ENCODE measurements around the gene FOXC1.

The FOXC1 gene

DNA sequence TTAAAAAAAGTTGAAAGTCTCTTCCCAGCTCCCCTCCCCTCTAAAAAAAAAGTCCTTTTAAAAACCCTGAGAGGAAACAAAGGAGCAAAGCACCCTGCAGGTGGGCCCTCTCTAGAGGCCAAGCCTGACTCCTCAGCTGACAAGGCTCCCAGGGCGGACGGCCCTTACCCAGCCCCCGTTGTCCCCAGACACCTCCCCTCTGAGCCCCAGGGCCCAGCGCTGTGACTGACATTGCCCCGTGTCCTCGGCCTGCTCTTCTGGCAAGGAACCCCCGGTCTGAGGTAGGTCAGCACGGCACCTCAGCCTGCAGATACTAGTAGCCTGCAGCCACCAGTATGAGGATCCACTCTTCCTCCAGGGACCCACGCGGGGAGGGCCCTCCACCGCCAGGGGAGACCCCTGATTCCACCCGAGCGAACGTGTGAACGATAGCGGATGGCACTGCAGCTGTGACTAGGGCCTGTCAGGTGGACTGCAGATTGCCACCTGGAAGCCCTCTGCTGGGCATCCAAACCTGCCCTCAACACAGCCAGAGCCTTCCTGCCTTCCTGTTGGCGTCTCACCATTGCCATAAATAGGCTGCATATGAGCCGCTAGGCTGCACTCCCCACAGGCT is 34.2 kb downstream of the FOXC1 start:
- DNase-seq (ENCODE audit: low read depth in 2 of 2), result no peak

DNA sequence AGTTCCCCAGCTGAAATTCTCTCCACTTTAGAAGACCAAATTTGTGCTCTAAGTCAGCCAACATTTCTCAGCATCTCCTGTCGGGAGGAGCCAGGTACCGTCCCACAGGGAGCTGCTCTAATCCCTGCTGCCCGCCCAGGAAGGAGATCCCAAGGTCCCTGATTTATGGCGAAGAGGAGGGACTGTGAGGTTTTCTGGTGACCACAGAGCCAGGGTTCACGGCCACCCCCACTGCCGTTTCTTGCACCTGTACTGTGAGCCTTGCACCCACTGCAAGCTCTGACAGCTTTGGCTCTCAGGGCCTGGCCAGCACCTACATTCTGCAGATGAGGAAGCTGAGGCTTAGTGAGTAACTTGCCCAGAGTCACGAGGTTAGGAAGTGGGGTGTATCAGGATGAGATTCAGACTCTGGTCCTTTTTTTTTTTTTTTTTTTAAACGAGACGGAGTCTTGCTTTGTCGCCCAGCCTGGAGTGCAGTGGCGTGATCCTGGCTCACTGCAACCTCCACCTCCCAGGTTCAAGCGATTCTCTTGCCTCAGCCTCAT is 34.9 kb downstream of the FOXC1 start:
- DNase-seq (ENCODE audit: low read depth in 2 of 2), result no peak

DNA sequence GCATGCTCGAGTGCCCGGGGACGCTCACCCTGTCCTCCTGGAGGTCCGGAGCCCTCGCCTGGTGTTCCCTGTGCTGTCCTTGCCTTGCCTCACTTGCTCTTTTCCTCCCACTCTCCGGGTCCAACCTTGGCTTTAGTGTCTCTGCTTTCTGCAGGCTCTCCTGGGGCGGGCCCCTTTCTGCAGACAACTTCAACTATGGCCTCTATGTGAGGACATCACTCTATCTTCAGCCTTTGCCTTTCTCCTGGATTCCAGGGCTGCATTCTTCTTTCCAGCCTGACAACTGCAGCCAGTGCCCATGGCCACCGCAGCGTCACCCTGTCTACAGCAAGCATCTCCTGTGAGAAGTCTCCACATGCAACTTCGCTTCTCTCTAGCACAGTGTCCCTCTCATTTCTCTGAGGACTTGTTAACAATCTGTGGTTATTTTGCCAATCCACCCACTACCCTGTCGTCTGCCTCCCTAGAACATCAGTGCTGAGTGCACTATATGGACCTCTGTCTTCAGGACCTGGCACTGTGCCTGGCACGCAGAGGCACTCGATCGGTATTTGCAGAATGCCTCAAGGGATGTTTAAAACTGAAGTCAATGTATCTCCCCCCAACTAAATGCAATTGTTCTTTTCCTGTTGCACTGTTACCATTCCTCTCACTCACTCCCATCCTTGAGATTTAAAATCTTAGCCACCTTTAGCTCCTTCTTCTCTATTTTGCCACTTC is 35.9 kb downstream of the FOXC1 start:
- DNase-seq (ENCODE audit: low read depth in 2 of 2), result no peak

DNA sequence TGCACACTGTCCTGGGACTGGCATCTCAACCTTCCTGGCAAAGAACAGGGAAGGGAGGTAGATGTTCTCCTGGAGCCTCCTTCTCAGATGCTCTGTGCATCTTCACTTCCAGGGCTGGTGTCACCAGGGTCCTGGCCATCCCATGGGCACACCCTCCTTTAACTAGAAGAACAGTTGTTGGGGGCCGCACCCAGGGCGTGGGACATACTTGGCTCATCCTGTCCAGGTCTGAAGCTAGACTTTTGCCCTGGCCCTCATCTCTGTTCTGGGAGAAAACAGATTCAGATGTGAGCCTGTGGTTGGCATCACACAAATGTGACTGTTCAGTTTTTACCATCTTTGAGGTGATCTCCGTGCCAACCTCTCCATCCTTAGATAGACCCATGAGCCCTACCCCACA is 41.6 kb downstream of the FOXC1 start:
- DNase-seq (ENCODE audit: low read depth in 2 of 2), result no peak

DNA sequence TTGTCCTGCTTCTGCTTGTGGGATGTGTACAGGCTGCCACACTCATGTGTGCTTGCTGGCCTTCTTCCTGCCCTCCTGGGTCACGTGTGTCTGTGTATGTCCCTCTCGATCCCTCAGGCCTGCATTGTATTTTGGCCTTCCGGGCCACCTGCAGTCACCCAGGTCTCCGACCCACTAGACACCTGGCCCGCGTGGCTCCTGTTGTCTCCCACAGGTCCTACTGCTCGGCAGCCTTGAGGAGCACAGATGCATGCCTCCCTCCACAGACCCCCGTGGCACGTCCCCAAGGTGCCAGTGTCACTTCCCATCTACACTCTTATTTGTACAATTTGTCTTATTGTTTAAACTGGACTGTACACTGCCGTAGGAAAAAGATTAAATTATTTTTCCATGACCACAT is 43.1 kb downstream of the FOXC1 start:
- DNase-seq (ENCODE audit: low read depth in 2 of 2), result no peak

DNA sequence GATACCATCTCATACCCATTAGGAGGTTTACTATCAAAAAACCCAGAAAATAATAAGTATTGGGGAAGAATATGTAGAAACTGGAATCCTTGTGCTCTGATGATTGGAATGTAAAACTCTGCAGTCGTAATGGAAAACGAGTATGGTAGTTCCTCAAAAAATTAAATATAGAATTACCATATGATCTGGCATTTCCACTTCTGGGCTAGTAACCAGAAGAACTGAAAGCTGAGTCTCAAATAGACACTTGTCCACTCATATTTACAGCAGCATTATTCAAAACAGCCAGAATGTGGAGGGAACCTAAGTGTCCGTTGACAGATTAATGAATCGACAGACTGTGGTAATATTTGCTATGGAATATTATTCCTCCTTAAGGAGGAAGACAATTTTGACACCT is 44.3 kb downstream of the FOXC1 start:
- no peak for DNase-seq (ENCODE audit: low read depth in 2 of 2)

DNA sequence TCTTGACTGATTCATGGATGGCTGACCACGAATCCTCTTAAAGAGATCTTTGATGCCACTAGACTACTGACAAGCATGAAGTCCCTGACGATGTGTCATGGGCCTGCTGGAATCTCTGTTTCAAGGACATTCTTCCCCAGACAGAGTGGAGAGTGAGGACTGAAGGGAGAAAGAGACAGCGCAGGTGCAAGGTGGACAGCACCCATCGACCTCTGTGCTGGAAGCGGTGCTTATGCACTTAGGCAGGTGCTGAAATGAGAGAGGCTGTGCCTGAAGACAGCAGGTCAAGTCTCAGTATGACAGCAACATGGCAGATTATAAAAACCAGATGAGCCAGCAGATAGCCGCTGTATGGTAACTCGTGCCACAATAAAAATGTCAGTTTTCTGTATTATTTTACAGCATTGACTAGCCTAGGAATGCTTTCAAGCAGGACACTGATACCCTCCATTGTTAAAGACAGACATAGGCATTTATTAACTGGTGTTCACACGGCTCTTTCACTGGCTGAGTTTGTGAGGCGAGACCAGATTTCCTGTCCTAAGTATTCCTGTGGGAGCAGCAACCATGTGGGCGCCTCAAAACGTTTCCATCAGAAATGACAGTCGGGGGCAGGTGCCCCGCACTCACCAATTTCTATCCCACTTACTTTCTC is 47.5 kb downstream of the FOXC1 start:
- no peak for DNase-seq (ENCODE audit: low read depth in 2 of 2)

DNA sequence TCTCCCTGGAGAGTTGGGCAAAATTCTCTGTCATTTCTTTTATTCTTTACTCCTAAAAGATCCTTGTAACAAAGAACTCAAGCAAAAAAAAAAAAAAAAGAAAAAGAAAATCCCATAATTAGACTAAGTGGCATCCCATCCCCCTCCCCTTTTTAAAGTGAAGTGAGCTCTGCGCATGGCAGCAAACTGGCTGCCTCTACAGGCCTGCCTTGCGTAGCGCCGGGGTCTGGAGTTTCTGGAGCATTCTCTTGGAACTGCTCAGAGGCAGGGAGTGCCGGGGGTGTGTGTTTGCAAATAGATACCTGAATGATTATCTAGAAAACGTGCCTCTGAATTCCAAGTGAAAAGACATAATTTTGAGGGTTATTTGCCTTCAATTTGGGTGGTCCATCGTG is 48.1 kb downstream of the FOXC1 start:
- DNase-seq (ENCODE audit: low read depth in 2 of 2), result no peak

DNA sequence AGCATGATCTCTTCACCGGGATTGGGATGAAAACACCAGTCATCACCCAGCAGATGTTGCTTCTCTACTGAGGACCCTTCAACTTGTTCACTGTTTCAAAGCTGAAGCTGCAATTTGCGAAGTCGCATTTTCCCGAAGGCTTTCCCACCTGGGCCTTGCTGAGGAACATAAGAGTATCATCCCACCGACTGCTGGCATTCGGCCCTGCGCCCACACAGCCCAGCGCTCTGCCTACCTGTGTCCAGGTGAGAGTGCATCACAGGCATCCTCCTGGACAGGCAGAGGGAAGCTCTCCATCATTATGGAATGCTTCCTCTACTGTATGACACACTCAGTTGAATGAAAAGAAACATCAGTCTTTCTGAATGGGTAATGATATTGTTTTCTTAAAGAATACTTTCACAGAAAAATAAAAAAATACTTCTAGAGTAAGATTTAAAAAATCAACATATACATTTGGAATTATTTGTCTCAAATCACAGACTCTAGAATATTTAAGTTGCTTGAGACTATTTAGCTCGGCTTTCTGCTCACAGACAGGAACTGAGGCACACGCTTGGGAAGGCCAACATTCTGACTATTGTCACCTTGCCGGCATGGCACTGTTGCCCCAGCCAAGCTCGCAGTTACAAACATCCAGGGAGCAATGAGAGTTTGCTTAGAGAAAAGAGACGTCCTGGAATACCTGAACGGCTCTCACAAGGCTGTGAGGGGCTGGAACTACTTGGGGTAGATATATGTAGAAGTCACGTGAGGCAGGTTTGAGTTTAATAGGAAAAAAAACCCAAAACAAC is 48.7 kb downstream of the FOXC1 start:
- no peak for DNase-seq (ENCODE audit: low read depth in 2 of 2)

DNA sequence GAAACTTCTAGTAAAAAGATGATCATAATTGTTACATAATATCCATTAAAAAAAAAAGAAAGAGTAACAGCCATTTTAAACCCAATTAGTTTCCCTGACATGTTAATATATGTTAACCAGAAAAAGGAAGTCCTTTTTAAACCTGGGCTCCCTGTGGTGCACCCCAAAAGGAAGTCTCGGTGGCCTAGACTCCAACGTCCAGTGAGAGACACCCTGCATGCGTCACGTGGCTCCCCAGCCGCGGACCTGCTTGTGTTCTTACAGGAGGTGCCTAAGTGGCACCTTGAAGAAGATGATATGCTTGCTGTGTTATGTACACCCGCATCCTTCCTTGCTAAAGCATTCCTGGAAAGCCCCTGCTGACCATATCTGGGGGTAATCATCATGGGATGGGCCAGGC is 50.1 kb downstream of the FOXC1 start:
- no peak for DNase-seq (ENCODE audit: low read depth in 2 of 2)

DNA sequence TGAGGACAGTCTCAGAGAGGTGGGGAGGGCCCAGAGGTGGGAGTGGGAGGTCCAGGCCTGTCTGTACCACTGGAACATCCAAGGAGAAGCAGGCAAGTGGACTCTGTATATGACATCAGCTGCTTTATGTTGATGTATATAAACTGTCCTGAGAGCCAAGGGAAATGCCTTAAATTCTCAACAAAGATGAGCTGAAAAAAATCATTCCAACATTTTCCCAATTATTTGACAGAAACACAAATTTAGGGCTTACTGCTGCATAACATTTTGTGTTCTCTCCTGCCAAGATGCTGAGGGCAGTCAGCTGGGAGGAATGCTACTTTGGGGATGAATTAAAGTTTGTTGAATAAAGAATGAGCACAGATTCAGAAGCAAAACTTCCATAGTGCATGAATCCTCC is 52.8 kb downstream of the FOXC1 start:
- DNase-seq (ENCODE audit: low read depth in 2 of 2), result no peak

Measured in stimulated activated CD4-positive, alpha-beta T cell treated with anti-CD3 and anti-CD28 coated beads, Interleukin-4, amount 100 ng/mL, for 48 hours (primary cell).